OCI-LY1 (cell line): ENCODE results near the gene PLLP.

ENCODE experiments used
- H2AFZ ChIP-seq: fragments of 200-600 bp; sonication (generic), shearing (Covaris generic); 2 replicates; pipeline ENCODE4 v1.6.0; 2014; ENCODE audit warnings: antibody characterized with exemption, mild to moderate bottlenecking, low read length
- H3F3A ChIP-seq: fragments of 200-600 bp; sonication (generic), shearing (Covaris generic); 2 replicates; pipeline ENCODE4 v1.6.0; 2014; ENCODE audit warnings: mild to moderate bottlenecking, antibody characterized with exemption, low read length, moderate library complexity; ENCODE audit not compliant: insufficient read depth
- H3K27ac ChIP-seq: fragments of 200-600 bp; sonication (generic); 2 replicates; pipeline ENCODE4 v1.5.1; 2014; ENCODE audit warnings: low read length, mixed run types, mild to moderate bottlenecking, low read depth; ENCODE audit not compliant: poor library complexity, severe bottlenecking
- H3K27me3 ChIP-seq: fragments of 200-600 bp; sonication (generic); 2 replicates; pipeline ENCODE4 v1.6.0; 2014; ENCODE audit warnings: antibody characterized with exemption, mild to moderate bottlenecking, low read length, moderate library complexity; ENCODE audit not compliant: insufficient read depth
- H3K36me3 ChIP-seq: fragments of 200-600 bp; sonication (generic); 2 replicates; pipeline ENCODE4 v1.6.1; 2014; ENCODE audit warnings: mild to moderate bottlenecking, antibody characterized with exemption, low read length, moderate library complexity, mixed read lengths; ENCODE audit not compliant: insufficient read depth
- H3K4me1 ChIP-seq: fragments of 200-600 bp; sonication (generic); 2 replicates; pipeline ENCODE4 v1.5.1; 2014; ENCODE audit warnings: mild to moderate bottlenecking, low read length, moderate library complexity; ENCODE audit not compliant: insufficient read depth, severe bottlenecking
- H3K4me2 ChIP-seq: fragments of 200-600 bp; sonication (generic), shearing (Covaris generic); 2 replicates; pipeline ENCODE4 v1.6.1; 2014; ENCODE audit warnings: low read length
- H3K4me3 ChIP-seq: fragments of 200-600 bp; sonication (generic); 2 replicates; pipeline ENCODE4 v1.5.1; 2014; ENCODE audit warnings: low read length, low read depth, mild to moderate bottlenecking, mixed read lengths; ENCODE audit not compliant: poor library complexity, severe bottlenecking
- H3K79me2 ChIP-seq: fragments of 200-600 bp; shearing (Covaris generic); 2 replicates; pipeline ENCODE4 v1.6.1; 2016; ENCODE audit warnings: mixed run types, low read length, mixed read lengths; ENCODE audit not compliant: insufficient read depth
- H3K9ac ChIP-seq: fragments of 200-600 bp; sonication (generic), shearing (Covaris generic); 2 replicates; pipeline ENCODE4 v1.6.1; 2014; ENCODE audit warnings: mild to moderate bottlenecking, low read length, mixed read lengths
- H3K9me2 ChIP-seq: fragments of 200-600 bp; sonication (generic), shearing (Covaris generic); 2 replicates; pipeline ENCODE4 v1.6.1; 2014; ENCODE audit warnings: low read depth, mild to moderate bottlenecking, low read length, mixed read lengths
- H3K9me3 ChIP-seq: fragments of 200-600 bp; shearing (Covaris generic); 2 replicates; pipeline ENCODE4 v1.6.1; 2014; ENCODE audit warnings: low read length, mixed read lengths
- H4K20me1 ChIP-seq: fragments of 200-600 bp; sonication (generic), shearing (Covaris generic); 2 replicates; pipeline ENCODE4 v1.6.0; 2016; ENCODE audit warnings: mild to moderate bottlenecking, low read length; ENCODE audit not compliant: insufficient read depth
- CTCF ChIP-seq: fragments of 200-600 bp; sonication (generic), shearing (Covaris generic); IDR thresholded peaks from 2 replicates; pipeline ENCODE4 v1.5.1; 2017; ENCODE audit warnings: mild to moderate bottlenecking, antibody characterized with exemption, low read length, moderate library complexity, mixed read lengths
- EZH2 ChIP-seq: fragments of 200-600 bp; sonication (generic), shearing (Covaris generic); IDR thresholded peaks from 2 replicates; pipeline ENCODE4 v1.8.0; 2017; ENCODE audit warnings: borderline replicate concordance, mixed run types, mild to moderate bottlenecking, antibody characterized with exemption, low read length, moderate library complexity, mixed read lengths

Gene PLLP

DNA sequence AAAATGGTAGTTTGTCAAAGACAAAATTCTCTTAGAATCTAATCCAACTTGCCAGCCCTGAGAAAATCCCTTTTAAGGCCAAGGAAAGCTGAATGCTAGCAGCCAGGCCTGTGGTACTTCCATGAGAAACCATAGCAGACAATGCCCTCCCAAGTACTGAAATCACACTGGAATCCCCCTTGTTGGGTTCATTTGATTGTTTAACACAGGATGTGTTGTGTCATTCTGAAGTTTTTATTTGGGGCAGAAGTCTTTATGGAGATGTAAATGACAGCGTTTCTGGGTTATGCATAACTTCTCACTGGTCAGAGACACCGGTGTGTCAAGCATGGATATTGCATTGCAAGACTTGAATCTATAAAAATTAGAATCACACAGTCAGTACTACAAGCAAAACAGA lies 45.4 kb downstream of the PLLP start:
- no peaks in the 10 kb centered on the region for H3K9me3 ChIP-seq
- no peaks in the 10 kb centered on the region; the same call in 1 of the 2 replicates for H3F3A ChIP-seq
- no peaks in the 10 kb centered on the region for H3K9me2 ChIP-seq
- no peaks in the 10 kb centered on the region for H3K79me2 ChIP-seq
- no peaks in the 10 kb centered on the region for H3K27me3 ChIP-seq
- H3K4me2 ChIP-seq = no peak overlapping the region
- no peaks in the 10 kb centered on the region for H4K20me1 ChIP-seq
- H3K9ac ChIP-seq = no peak overlapping the region
- H3K36me3 ChIP-seq = peaks cover 34% of the 10 kb centered on the region
- no peak overlapping the region for H3K27ac ChIP-seq
- peaks cover 38% of the 10 kb centered on the region for H3K4me1 ChIP-seq
- TF ChIP-seq CTCF (no peak), EZH2 (no peak)
- H3K4me3 ChIP-seq = no peak overlapping the region
- H2AFZ ChIP-seq = no peak overlapping the region

- Histone ChIP-seq H3K27ac (no peak overlapping the region), H3K79me2 (no peaks in the 10 kb centered on the region), H3F3A (no peaks in the 10 kb centered on the region; the same call in 1 of the 2 replicates), H3K9me2 (no peaks in the 10 kb centered on the region), H3K4me1 (peaks cover 38% of the 10 kb centered on the region), H3K4me2 (no peak overlapping the region), H3K36me3 (peaks cover 39% of the 10 kb centered on the region), H3K9ac (no peak overlapping the region), H4K20me1 (no peaks in the 10 kb centered on the region), H3K27me3 (no peaks in the 10 kb centered on the region), H2AFZ (no peak overlapping the region), H3K9me3 (no peaks in the 10 kb centered on the region), H3K4me3 (no peak overlapping the region)
- TF ChIP-seq EZH2 = no peak
- TF ChIP-seq CTCF = no peak
Observed at GRCh38 chr16:57238682-57239081, 45.8 kb downstream of the PLLP start.

- H3K4me1 ChIP-seq = peaks cover 33% of the 10 kb centered on the region
- TF ChIP-seq CTCF (no peak), EZH2 (no peak)
- peaks cover 63% of the 10 kb centered on the region for H3K36me3 ChIP-seq
- H3K79me2 ChIP-seq = no peaks in the 10 kb centered on the region
- H3K4me2 ChIP-seq = peak overlapping the region; percentile 50
- no peaks in the 10 kb centered on the region for H3K9me2 ChIP-seq
- H3K9me3 ChIP-seq = no peaks in the 10 kb centered on the region
- no peaks in the 10 kb centered on the region for H4K20me1 ChIP-seq
- no peak overlapping the region for H2AFZ ChIP-seq
- peak overlapping the region; percentile 17 for H3K4me3 ChIP-seq
- no peaks in the 10 kb centered on the region for H3K27me3 ChIP-seq
- H3F3A ChIP-seq = no peaks in the 10 kb centered on the region; the same call in 1 of the 2 replicates
- H3K27ac ChIP-seq = peak overlapping the region; percentile 93
- no peak overlapping the region; the same call in 1 of the 2 replicates for H3K9ac ChIP-seq
Observed at GRCh38 chr16:57236022-57236350, 48.5 kb downstream of the PLLP start.
